ENCODE results near the gene AREL1. TPM values are rescaled to one million over a fixed set of nuclear protein-coding genes. Genes with fewer than 3 reads are reported as not detected.

AREL1 gene
- polyA plus RNA-seq, 1 experiment: 52.7 TPM

DNA sequence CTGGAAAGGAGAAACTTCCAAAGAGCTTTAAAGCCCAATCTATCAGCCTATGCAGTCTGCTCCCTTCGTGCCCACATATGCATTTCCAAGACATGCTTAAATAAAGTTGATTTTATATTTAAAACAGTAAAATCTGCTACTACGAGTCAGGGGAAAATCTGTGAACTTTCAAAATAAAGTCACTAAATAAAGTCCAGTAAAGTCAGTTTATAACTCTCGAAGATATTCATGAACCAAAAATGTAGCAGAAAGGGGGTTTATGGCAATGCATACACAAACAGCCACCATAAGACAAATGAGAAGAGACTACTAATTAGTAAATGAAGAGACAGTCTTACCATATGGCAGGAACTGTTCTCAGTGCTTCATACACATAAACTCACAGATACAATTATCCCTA is 19.7 kb downstream of the AREL1 start:
- no peak overlapping the region for H3K4me3 ChIP-seq (ENCODE audit: low read depth, low read length)
- no peaks in the 10 kb centered on the region for H3K27me3 ChIP-seq (ENCODE audit: control insufficient read depth, insufficient read depth, low read length)
- CTCF ChIA-PET: no interaction called here
- POLR2A ChIA-PET: no interaction called here
- DNase-seq (ENCODE audit: low read depth): no peak
- TF ChIP-seq, protein P1, sequence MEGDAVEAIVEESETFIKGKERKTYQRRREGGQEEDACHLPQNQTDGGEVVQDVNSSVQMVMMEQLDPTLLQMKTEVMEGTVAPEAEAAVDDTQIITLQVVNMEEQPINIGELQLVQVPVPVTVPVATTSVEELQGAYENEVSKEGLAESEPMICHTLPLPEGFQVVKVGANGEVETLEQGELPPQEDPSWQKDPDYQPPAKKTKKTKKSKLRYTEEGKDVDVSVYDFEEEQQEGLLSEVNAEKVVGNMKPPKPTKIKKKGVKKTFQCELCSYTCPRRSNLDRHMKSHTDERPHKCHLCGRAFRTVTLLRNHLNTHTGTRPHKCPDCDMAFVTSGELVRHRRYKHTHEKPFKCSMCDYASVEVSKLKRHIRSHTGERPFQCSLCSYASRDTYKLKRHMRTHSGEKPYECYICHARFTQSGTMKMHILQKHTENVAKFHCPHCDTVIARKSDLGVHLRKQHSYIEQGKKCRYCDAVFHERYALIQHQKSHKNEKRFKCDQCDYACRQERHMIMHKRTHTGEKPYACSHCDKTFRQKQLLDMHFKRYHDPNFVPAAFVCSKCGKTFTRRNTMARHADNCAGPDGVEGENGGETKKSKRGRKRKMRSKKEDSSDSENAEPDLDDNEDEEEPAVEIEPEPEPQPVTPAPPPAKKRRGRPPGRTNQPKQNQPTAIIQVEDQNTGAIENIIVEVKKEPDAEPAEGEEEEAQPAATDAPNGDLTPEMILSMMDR (IDR thresholded peaks at IDR 0.05; ENCODE audit: insufficient read depth, low read depth, low read length): no peak
- peaks cover 3% of the 10 kb centered on the region; the same call in 1 of the 2 replicates for H3K36me3 ChIP-seq (ENCODE audit: control insufficient read depth, insufficient read depth, low read length)

DNA sequence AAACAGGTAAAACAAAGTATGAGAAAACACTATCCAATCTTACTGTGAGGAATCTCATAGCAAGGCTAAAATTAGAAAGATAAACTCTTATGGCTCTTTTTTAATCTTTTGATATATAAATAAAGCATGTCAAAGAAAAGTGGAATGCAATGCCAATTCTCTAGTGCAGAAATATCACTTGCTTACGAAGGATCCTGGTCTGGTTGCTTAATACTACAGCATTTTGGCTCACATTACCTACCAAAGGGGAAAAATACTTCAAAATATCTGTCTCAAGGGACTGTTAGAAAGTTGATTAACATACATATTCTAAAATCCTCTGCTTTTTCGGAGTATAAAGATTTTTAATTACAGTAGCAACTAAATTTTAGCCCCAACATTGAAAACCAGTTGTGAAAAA is 21.4 kb downstream of the AREL1 start:
- no peak overlapping the region for H3K4me3 ChIP-seq (ENCODE audit: low read depth, low read length)
- ChIA-PET CTCF (interaction anchor here (1.0 kb wide), 1 partner anchor 10 kb away, joined by 3 read pairs; no protein-coding TSS in a partner anchor), POLR2A (interaction anchor here (0.6 kb wide), 1 partner anchor 798 kb away, joined by 5 read pairs; no protein-coding TSS in a partner anchor)
- TF ChIP-seq, protein P1 (IDR thresholded peaks at IDR 0.05; ENCODE audit: insufficient read depth, low read depth, low read length): no peak
- peaks cover 3% of the 10 kb centered on the region; the same call in 1 of the 2 replicates for H3K36me3 ChIP-seq (ENCODE audit: control insufficient read depth, insufficient read depth, low read length)
- no peaks in the 10 kb centered on the region for H3K27me3 ChIP-seq (ENCODE audit: control insufficient read depth, insufficient read depth, low read length)
- no peak for DNase-seq (ENCODE audit: low read depth)

DNA sequence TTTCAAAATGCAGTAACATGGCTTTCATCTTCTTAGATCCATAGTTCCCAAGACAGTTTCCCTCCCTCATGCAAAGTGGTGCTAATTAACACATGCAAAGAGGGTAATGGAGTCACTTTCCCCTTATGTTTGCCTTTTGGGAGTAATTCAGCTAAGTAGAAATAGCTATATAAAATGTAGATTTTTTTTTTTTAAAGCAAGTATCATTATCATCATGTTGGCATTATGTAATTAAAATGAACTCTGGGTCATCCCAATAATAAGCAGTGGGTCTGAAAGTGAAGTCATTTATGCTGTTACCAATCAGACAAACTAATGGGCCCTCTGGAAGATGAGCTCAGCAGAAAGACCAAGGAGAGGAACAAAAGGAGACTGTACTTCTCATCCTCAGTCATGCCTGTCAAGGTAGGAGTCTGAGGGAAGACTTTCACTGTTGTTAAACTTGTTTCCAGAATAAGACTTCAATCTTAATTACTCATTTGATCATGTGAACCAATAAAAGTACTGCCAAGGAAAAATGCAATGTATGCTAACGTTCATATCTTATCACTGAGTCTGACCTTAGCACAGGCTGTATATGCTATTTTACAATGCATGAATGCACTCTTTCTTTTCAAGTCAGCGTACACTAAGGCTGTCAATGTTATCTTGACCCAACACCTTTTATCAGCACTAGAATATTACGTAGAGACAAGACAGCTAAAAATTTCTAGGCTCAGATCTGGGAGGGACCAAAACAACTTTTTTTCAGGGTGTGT is 26.8 kb downstream of the AREL1 start:
- no peak for DNase-seq (ENCODE audit: low read depth)
- H3K4me3 ChIP-seq (ENCODE audit: low read depth, low read length): no peak overlapping the region
- TF ChIP-seq, protein P1 (IDR thresholded peaks at IDR 0.05; ENCODE audit: insufficient read depth, low read depth, low read length): no peak
- H3K36me3 ChIP-seq (ENCODE audit: control insufficient read depth, insufficient read depth, low read length): peaks cover 8% of the 10 kb centered on the region
- POLR2A ChIA-PET: interaction anchor here (0.7 kb wide), 1 partner anchor 46 kb away, joined by 5 read pairs; no protein-coding TSS in a partner anchor
- no peaks in the 10 kb centered on the region for H3K27me3 ChIP-seq (ENCODE audit: control insufficient read depth, insufficient read depth, low read length)
- CTCF ChIA-PET: interaction anchor here (0.7 to 2.6 kb wide), 2 partner anchors 15 to 73 kb away, joined by 3 to 6 read pairs; no protein-coding TSS in a partner anchor

DNA sequence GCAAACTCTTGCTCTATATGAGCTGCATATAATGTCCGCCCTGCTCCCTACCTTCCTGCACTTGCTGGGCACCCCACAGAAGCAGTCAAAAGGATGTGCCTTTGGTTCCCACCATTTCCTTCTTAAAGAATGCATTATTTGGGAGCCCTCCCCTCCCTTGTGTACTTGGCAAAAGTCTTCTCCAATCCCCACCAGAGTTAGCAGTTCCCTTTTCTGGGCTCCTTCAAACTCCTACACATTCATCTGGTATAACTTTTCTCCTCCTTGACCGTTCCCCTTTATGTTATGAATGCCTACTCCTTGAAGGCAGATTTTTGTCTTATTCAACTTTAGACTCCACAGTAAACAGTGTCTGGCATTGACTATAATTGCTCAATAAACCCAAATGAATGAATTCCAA is 27.8 kb downstream of the AREL1 start:
- TF ChIP-seq, protein P1 (IDR thresholded peaks at IDR 0.05; ENCODE audit: insufficient read depth, low read depth, low read length): no peak
- CTCF ChIA-PET: no interaction called here
- H3K4me3 ChIP-seq (ENCODE audit: low read depth, low read length): no peak overlapping the region
- POLR2A ChIA-PET: no interaction called here
- DNase-seq (ENCODE audit: low read depth): no peak
- H3K27me3 ChIP-seq (ENCODE audit: control insufficient read depth, insufficient read depth, low read length): no peaks in the 10 kb centered on the region
- peaks cover 5% of the 10 kb centered on the region for H3K36me3 ChIP-seq (ENCODE audit: control insufficient read depth, insufficient read depth, low read length)

DNA sequence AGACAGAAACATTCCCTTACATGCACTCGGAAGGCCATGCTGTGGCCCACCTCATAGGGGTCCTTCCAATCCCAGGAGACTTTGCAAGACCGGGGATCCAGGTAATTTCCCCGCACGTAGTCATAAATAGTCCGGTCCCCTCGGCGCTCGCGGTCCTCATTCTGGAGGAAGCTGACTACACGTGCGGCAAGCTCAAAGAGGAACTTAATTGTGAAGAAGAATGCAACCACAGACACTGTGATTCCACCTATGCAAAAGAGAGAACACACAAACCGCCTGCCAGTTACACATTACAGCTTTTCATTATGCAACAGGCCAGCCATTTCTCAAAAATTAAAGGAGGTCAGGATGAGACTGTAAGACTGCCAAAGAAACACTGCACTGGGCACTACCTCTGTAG is 28.4 kb downstream of the AREL1 start:
- DNase-seq (ENCODE audit: low read depth): no peak
- TF ChIP-seq, protein P1 (IDR thresholded peaks at IDR 0.05; ENCODE audit: insufficient read depth, low read depth, low read length): no peak
- POLR2A ChIA-PET: no interaction called here

More for the DNA sequence above, 28.4 kb downstream of the AREL1 start:
- H3K36me3 ChIP-seq (ENCODE audit: control insufficient read depth, insufficient read depth, low read length): peaks cover 5% of the 10 kb centered on the region
- H3K4me3 ChIP-seq (ENCODE audit: low read depth, low read length): no peak overlapping the region
- CTCF ChIA-PET: interaction anchor here (1.0 to 1.1 kb wide), 2 partner anchors 68 to 120 kb away, joined by 3 read pairs; no protein-coding TSS in a partner anchor
- no peaks in the 10 kb centered on the region for H3K27me3 ChIP-seq (ENCODE audit: control insufficient read depth, insufficient read depth, low read length)

Data from BJ (cell line).